ENCODE results near the gene ATP1A3.

Gene ATP1A3

DNA sequence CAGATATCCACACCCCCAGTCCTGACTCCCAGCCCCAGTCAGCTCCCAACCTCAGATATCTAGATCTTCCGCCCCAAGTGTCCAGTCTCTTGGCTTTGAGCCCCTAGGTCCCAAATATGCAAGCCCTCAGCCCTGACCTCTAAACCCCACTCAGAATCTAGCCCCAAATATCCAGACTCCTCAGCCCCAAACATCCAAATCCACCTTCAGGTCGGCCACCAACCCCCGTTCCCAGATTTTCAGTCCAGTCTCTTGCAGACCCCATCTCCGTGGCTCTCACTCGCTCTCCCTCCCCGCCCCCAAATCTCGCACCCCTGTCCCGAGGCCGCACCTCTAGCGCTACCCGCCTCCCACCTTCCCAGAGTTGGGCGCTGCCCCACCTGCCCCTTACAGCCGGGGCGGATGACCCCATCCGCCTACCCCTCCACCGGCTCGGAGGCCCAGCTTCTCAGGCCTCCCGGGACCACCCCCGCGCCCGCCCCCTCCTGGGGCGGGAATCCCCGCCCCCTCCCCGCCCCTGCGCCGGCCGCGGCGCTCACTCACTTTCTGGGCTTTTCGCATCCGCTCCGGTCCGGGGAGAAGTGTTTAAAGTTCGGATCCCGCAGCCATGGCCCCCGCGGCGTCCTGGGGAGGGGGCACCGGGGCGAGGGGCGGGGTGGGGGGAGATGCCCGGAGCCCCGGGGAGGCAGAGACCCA is 66.4 kb downstream of the ATP1A3 start:
- DNase-seq = no peak

DNA sequence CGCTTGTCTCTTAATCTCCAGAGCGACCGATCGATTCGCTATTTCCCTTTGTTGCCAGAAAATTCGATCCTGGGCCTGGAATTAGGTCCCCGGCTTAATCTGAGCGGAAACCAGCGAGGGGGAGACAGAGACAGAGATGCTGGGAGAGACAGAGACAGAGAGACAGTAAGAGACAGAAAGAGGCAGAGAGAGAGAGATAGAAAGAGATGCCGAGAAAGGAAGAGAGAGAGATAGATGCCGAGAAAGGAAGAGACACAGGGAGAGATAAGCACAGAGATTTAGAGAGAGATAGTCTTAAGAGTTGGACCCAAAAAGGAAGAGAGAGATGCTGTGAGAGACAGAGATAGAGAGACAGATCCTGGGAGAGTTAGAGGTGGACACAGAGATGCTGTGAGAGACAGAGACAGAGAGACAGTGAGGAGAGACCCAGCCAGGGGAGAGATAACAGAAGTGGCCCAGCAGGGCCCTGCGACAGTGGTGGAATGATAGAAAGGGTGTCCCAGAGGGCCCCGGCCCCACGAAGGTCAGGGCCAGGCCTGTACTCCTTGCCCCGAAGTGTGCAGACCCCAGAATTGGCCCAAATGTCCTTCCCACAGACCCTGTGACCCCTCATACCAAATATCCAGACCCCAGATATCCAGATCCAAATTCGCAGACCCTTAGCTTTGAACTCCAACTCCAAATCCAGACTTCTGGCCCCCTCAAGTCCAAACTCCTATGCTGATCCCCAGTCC is 67.1 kb downstream of the ATP1A3 start:
- no peak for DNase-seq

DNA sequence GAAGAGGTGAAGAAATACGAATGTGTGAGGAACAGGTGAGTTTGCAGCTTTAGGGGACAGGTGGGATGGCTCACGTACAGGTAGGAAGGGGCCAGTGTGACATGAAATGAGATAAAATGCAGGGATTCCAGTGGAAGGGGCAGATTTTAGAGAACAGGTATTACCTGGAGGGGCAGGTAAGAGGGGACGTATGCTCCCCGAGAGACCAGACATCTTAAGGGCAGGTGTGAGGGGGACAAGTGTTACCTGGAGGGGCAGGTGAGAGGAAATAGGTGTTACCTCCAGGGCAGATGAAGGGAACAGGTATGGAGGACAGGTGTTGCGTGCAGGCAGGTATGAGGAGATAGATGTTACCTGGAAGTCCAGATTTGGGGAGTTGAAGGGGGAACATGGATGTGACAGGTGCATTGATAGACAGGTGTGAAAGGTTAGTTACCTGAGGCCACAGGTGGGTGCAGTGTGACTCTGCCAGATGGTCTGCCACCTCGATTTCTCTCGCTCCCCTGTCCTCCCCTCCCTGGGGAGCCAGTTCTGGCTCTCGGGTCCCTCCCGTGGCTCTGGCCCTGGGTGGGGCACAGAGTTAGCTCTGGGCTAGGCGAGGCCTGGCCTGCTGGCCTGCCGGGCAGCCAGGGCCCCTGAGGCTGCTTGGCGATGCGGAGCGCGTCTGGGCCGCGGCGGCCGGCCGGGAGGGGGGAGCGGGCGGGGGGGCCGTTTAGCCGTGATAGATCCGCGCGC is 67.8 kb downstream of the ATP1A3 start:
- no peak for DNase-seq

DNA sequence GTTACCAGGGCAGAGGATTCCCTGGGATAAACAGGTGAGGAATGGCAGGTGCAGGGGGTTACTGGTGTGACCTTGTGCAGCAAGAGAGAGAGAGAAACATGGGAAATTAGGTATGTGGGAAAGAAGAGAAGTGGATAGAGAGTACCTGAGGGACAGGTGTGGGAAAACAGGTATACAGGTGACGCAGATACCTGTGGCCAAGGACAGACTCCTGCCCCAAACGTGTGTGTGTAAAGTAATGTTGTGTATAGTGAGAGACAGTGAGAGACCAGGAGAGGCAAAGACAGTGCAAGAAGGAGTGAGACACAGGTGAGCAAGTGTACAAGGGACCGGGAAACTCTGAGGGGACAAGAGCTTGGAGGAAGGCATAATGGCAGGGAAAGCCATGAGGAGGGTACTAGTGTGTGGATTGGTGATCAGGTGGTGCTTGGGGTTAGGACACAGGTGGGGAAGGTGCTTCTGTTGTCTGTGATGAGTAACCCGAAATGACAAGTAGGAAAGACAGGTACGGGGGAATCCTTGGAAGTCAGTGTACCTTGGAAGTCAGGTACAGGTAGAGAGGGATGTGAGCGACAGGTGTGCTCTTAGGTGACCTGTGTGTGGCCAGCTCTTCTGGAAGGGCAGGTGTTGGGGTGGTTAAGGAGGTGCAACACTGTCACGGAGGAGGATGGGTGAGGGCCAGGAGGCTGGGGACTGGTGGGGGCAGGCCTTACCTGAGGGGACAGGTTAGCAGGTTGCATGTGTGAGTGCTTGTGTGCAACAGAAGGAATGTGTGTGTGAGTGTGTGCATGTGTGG is 68.6 kb downstream of the ATP1A3 start:
- DNase-seq = no peak

DNA sequence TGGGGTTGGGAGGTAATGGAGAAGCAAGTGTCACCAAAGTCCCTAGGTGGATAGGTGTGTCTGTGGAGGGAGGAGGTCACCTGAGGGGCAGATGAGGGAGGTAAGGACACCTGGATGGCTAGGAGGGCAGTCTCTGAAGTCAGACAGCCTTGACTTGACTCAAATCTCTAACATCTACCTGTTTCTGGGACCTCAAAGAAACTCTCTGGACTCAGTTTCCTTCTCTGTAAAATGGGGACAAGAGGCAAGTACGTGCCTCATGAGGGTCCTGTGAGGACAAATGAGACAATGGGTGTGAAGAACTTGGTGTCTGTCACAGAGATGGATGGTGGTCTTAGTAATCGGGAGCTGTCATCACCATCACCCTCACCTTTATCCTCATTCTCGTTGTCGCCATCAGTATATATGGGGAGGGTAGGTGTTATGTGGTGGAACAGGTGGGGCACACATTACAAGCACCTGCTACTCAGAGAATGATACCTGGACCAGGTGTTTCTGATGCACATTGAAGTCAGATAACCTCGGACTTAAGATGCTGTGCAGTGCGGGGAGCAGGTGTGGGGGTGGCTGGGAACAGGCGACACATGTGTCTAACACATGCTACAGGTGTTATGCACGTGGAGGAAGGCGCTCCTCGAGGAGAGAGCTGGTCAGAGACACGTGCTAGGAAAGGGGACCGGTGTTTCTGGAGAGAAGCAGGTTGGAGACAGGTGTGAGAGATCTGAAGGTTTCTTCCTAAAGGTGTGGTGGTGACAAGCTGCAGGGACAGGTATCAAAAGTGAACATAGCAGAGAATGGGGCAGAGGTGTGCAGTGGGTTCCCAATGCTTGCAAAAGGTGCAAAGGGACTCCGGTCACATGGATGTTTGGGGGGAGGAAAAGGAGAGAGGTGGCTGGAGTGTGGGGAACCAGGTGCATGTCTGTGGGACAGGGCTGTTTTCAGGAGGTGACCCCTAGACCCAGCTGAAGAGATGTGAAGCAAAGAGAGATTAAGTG is 69.6 kb downstream of the ATP1A3 start:
- DNase-seq = no peak

DNA sequence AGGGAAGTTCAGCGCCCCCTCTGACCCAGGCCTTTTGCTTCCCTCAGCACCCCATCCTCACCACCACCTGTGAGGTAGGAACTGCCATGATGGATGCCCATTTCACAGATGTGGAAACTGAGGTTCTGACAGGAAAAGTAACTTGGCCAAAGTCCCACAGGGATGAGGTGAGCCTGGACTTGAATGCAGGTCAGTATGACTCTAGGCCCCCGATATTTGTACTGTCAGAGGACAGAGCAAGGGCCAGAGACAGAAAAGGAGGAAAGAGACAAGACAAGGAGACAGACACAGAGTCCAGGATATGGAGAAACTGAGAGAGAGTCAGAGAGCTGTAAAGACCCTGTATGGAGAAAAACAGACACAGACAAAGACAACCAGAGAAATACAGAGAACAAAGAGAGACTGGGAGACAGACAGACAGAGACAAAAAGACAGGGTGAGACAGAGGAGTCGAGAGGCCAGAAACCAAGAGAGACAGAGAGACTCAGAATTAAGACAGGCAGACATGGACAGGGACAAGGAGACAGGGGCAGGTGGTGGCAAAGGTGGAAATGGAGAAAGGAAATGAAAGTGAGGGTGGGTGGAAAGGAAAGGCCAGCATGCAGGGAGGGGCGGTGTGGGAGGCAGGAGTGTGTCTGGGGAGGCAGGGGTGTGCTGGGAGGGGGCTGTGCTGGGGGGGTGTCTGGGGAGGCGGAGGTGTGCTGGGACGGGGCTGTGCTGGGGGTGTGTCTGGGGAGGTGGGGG is 70.8 kb downstream of the ATP1A3 start:
- DNase-seq = no peak

DNA sequence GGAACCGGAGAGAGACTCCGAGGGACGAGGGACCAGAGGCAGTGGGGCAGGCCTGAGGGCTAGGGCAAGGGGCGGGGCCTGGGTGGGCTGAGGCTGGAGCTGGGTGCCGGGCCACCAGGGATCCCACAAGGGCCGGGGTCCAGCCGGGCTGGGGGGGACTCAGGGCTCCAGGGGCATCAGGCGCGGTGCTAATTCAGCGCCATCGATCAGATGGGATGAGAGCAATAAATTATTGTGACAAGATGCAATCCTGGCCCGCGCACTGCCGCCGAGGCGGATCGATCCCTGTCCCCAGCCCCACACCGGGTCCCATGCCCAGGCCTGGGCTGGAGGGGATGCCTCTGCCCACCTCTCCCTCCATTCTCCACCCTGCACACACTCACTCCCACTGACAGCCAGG is 71.4 kb downstream of the ATP1A3 start:
- DNase-seq = no peak

DNA sequence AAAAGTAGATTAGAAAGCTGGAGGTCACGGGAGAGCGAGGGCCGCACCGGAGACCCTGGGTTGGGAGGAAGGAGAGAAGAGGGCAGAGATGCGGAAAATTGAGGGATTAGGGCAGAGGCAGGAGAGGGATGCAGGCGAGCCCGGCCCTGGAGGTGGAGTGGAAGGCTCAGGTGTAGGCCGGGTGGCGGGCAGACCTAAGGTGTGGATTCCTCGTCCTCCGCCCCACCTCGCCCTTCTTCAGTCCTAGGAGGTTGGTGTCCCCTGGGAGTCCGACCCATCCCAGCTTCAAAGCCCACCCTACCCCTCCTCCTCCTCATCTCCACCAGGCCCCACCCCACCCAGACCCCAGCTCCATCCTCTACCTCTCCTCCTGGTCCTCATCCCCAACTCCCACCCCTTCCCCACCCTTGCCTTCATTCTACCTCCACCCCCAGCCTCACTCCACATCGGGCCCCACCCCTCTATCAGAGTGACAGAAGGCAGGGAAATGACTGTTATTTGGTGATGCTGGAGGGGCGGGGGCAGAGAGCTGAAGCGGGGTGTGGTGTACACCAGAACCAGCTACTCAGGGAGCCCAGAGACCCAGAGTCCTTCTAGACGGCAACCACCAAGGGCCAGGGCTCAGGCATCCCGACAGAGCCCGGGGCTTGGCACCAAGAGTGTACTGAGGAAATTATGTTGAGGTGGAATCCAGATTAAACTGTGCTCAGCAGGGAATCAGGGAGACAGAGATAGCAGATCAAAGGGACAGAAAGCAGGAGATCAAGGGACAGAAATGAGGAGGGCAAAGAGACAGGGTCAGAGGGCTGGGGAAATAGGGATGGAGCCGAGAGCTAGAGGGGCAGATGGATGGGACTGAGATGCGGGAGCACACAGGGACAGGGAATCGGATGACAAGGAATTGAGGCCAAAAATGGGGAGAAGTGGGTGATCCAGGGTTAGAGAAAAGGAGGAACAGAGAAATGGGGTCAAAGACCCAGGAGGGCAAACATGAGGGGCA is 72.2 kb downstream of the ATP1A3 start:
- DNase-seq = no peak

DNA sequence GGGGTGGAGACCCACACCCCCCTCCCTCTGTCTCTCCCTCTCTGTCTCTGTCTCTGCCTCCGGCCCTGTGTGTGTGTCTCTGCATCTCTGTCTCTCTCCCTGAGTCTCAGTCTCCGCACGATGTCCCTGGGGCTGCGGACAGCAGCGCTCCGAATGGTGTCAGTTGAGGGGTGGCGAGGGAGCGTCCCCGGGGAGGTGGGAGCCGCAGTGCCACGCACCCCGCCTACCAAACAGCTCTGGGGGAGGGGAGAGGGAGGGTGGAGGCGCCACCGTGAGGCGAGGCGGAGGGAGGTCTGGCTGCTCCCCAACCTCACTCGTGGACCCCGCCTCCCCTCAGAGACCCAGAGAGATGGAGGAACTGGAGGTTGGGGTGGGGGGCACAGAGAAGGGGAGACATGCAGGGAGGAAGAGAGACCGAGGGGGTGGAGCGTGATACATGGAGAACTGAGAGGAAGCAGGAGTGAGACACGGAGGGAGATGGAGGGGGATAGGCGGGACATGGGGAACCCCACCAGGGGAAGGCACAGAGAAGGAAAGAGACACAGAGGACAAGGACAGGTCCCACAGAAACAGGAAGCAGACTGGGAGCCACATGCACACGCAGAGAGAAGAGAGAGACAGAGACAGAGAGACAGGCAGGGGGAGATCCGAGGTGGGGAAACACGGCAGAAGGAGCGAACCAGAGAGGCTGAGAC is 73.0 kb downstream of the ATP1A3 start:
- no peak for DNase-seq

DNA sequence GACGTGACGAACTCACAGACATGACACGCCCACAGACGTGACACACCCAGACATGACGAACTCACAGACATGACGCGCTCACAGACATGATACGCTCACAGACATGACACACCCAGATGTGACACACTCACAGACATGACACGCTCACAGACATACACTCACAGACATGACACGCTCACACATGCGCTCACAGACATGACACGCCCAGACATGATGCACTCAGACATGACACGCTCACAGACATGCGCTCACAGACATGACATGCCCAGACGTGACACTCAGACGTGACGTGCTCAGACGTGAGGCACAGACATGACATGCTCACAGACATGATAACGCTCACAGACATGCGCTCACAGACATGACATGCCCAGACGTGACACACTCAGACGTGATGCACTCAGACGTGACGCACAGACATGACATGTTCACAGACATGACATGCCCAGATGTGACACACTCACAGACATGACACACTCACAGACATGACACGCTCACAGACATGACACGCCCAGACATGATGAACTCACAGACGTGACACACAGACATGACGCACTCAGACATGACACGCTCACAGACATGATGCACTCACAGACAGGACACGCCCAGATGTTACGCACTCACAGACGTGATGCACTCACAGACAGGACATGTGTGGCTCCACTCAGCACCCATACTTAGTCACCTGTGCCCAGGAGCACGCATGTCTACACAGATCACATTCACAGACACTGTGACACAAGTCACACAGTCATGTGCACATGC is 73.9 kb downstream of the ATP1A3 start:
- no peak for DNase-seq

DNA sequence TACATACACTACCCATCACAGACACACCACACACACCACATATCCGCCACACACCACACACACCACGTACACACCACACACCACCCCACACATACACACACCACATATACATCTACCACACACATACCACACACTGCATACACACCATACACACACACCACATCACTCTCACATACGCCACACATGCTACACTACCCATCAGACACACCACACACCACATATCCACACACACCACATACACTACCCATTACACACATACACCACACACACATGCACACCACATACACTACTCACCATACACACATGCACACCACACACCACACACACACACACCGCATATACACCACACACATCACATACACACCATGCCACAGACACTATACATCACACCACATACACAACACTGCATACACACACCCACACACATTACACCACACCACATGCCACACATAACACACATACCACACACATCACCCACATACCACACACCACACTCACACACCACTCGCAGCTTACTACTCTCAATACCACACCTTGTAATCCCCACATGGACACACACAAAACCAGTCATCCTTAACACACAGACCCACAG is 75.3 kb downstream of the ATP1A3 start:
- DNase-seq = no peak

DNA sequence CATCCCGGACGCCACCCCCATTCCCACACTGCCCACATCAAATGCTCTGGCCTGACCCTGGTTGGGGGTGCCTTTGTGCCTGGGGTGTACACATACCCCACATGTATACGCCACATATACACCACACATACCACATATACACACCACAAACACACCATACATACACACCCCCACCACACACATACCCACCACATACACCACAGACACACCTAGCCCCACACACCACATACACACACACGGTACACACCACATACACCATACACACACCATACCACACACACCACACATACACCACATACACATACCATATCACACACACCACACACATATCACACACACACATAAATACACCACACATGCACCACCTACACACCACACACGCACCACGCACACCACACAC is 75.9 kb downstream of the ATP1A3 start:
- no peak for DNase-seq

DNA sequence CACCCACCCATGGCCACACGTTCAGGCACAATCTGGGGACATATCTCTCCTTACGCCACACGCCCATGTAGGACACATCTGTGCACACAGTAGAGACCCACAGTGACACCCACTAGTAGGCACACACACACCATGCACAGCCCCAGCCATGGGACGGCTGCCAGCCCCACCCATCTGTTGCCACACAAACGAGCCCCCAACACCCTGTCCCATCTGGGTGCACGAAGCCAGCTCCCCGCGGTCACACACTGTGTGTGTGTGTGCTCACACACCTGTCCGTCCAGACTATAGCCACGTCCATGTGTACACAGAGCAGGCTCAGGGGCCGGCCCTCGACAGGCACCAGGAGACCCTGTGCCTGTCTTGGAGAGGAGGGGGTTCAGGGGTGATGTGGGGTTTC is 76.4 kb downstream of the ATP1A3 start:
- DNase-seq = no peak

Data from right forelimb (tissue), 1 donor.